IMR-90 (cell line): Measurements from ENCODE around the gene CCNI. TPM values are rescaled to one million over a fixed set of nuclear protein-coding genes. Genes with fewer than 3 reads are reported as not detected.
A peak's percentile ranks its signal among the peaks of the same experiment; 100 is the strongest.

Experiments
- ATAC-seq: fragments of 200-7000 bp; cut with Tn5 transposase; 2 replicates; pipeline ENCODE4 v1.9.1; 2020; ENCODE audit warnings: low read depth, mild to moderate bottlenecking, moderate library complexity
- BruUV-seq: library from RNA; stranded (reverse); fragments of 400-500 nt; replicated peaks from 2 replicates; lab custom pipeline; 2021; lab: Mats Ljungman, UMichigan
- CTCF ChIA-PET: fragments of 300-600 bp; formaldehyde crosslinking; extraction: SDS; loops from one replicate; lab custom pipeline; 2021; ENCODE audit warnings: antibody characterized with exemption; lab: Yijun Ruan, JAX
- POLR2A ChIA-PET: fragments of 300-600 bp; sonication (Branson Sonifier 250); formaldehyde crosslinking; loops from one replicate; lab custom pipeline; 2022; ENCODE audit warnings: antibody characterized with exemption; ENCODE audit not compliant: unreplicated experiment; lab: Charles Lee
- DNase-seq: peaks from one replicate; pipeline ENCODE4 v3.0.0; 2013
- H2AFZ ChIP-seq: replicated peaks from 2 replicates; pipeline ENCODE3; 2013; ENCODE audit warnings: low read length, mild to moderate bottlenecking; ENCODE audit not compliant: poor library complexity
- H2AK5ac ChIP-seq: 2 replicates; pipeline ENCODE4 v1.6.1; 2013; ENCODE audit warnings: low read depth, low read length, inconsistent platforms
- H2AK9ac ChIP-seq: replicated peaks from 2 replicates; pipeline ENCODE3; 2013; ENCODE audit warnings: mild to moderate bottlenecking, low read depth, low read length, moderate library complexity; ENCODE audit not compliant: poor library complexity
- H2BK120ac ChIP-seq: 2 replicates; pipeline ENCODE4 v1.6.1; 2013; ENCODE audit warnings: low read depth, low read length, inconsistent platforms
- H2BK15ac ChIP-seq: 3 replicates; pipeline ENCODE4 v1.6.1; 2013; ENCODE audit warnings: low read depth, low read length, inconsistent platforms
- H2BK20ac ChIP-seq: 2 replicates; pipeline ENCODE4 v1.6.1; 2013; ENCODE audit warnings: low read depth, mild to moderate bottlenecking, inconsistent platforms, low read length, moderate library complexity
- H2BK5ac ChIP-seq: 2 replicates; pipeline ENCODE4 v1.6.1; 2013; ENCODE audit warnings: mild to moderate bottlenecking, low read depth, low read length, inconsistent platforms; ENCODE audit not compliant: poor library complexity, severe bottlenecking
- H3K14ac ChIP-seq: replicated peaks from 2 replicates; pipeline ENCODE4 v1.6.1; 2013; ENCODE audit warnings: low read depth, low read length, inconsistent platforms
- H3K18ac ChIP-seq: 2 replicates; pipeline ENCODE4 v1.6.1; 2013; ENCODE audit warnings: low read depth, low read length, control low read depth
- H3K23ac ChIP-seq: 2 replicates; pipeline ENCODE4 v1.6.1; 2013; ENCODE audit warnings: low read depth, low read length, inconsistent platforms
- H3K27ac ChIP-seq: 2 replicates; pipeline ENCODE4 v1.5.1; 2013; ENCODE audit warnings: mild to moderate bottlenecking, control low read depth, low read length; ENCODE audit not compliant: insufficient read depth
- H3K27me3 ChIP-seq: 2 replicates; pipeline ENCODE4 v1.6.1; 2013; ENCODE audit warnings: low read length; ENCODE audit not compliant: control insufficient read depth, insufficient read depth
- H3K36me3 ChIP-seq: 2 replicates; pipeline ENCODE4 v1.6.1; 2013; ENCODE audit warnings: low read length, mixed read lengths; ENCODE audit not compliant: control insufficient read depth, insufficient read depth
- H3K4ac ChIP-seq: 2 replicates; pipeline ENCODE4 v1.6.1; 2013; ENCODE audit warnings: low read depth, low read length, inconsistent platforms
- H3K4me1 ChIP-seq: 2 replicates; pipeline ENCODE4 v1.6.1; 2013; ENCODE audit warnings: low read length, mixed read lengths; ENCODE audit not compliant: control insufficient read depth, insufficient read depth
- H3K4me2 ChIP-seq: 2 replicates; pipeline ENCODE4 v1.6.1; 2013; ENCODE audit warnings: low read depth, mild to moderate bottlenecking, control low read depth, low read length, moderate library complexity
- H3K4me3 ChIP-seq: 2 replicates; pipeline ENCODE4 v1.5.1; 2013; ENCODE audit warnings: low read depth, mild to moderate bottlenecking, control low read depth, low read length, moderate library complexity; ENCODE audit not compliant: insufficient read depth
- H3K56ac ChIP-seq: 2 replicates; pipeline ENCODE4 v1.6.1; 2013; ENCODE audit warnings: low read length, inconsistent platforms; ENCODE audit not compliant: insufficient read depth; ENCODE audit errors: extremely low read depth
- H3K79me1 ChIP-seq, 2 experiments: 2 replicates each; pipeline ENCODE4 v1.6.1; 2013; ENCODE audit warnings: low read length in 2 of 2, inconsistent platforms in 1 of 2, low read depth in 1 of 2
- H3K9ac ChIP-seq: 2 replicates; pipeline ENCODE4 v1.6.1; 2013; ENCODE audit warnings: low read depth, low read length, control low read depth
- H3K9me1 ChIP-seq: 2 replicates; pipeline ENCODE4 v1.6.1; 2013; ENCODE audit warnings: low read length, inconsistent platforms; ENCODE audit not compliant: insufficient read depth
- H3K9me3 ChIP-seq: 2 replicates; pipeline ENCODE4 v1.6.1; 2013; ENCODE audit warnings: low read length; ENCODE audit not compliant: control insufficient read depth, insufficient read depth
- H4K20me1 ChIP-seq: 2 replicates; pipeline ENCODE4 v1.6.1; 2013; ENCODE audit warnings: low read length, inconsistent platforms; ENCODE audit not compliant: insufficient read depth
- H4K5ac ChIP-seq: 2 replicates; pipeline ENCODE4 v1.6.1; 2013; ENCODE audit warnings: mild to moderate bottlenecking, low read depth, low read length, control low read depth
- H4K8ac ChIP-seq, 2 experiments: 2 replicates each; pipeline ENCODE4 v1.6.1; 2013; ENCODE audit warnings: low read depth in 2 of 2, low read length in 2 of 2, control low read depth in 1 of 2, inconsistent platforms in 1 of 2
- H4K91ac ChIP-seq: 2 replicates; pipeline ENCODE4 v1.6.1; 2013; ENCODE audit warnings: low read depth, low read length, inconsistent platforms; ENCODE audit not compliant: insufficient read depth
- BHLHE40 ChIP-seq: fragments of 150-350 bp; IDR thresholded peaks from 2 replicates; pipeline ENCODE4 v1.6.1; 2016; ENCODE audit warnings: mild to moderate bottlenecking, low read depth, low read length
- CEBPB ChIP-seq: IDR thresholded peaks from 2 replicates; pipeline ENCODE4 v1.6.1; 2012; ENCODE audit warnings: low read depth, low read length, improper control_type of control experiment
- FOS ChIP-seq: fragments of 150-350 bp; IDR thresholded peaks from 2 replicates; pipeline ENCODE4 v1.6.1; 2016; ENCODE audit warnings: low read depth, low read length
- MAFK ChIP-seq: IDR thresholded peaks from 2 replicates; pipeline ENCODE4 v1.6.1; 2012; ENCODE audit warnings: low read depth, low read length, improper control_type of control experiment
- MAZ ChIP-seq: IDR thresholded peaks from 2 replicates; pipeline ENCODE4 v1.6.1; 2012; ENCODE audit warnings: low read depth, mild to moderate bottlenecking, low read length, improper control_type of control experiment, moderate library complexity, borderline replicate concordance
- MXI1 ChIP-seq: IDR thresholded peaks from 2 replicates; pipeline ENCODE4 v1.6.1; 2012; ENCODE audit warnings: low read depth, mild to moderate bottlenecking, low read length, moderate library complexity, borderline replicate concordance
- NFE2L2 ChIP-seq: fragments of 150-350 bp; IDR thresholded peaks from 2 replicates; pipeline ENCODE4 v1.6.1; 2016; ENCODE audit warnings: low read depth, mild to moderate bottlenecking, low read length
- POLR2A ChIP-seq: IDR thresholded peaks from 2 replicates; pipeline ENCODE4 v1.6.1; 2012; ENCODE audit warnings: mild to moderate bottlenecking, low read depth, low read length
- RAD21 ChIP-seq: IDR thresholded peaks from 2 replicates; pipeline ENCODE4 v1.6.1; 2012; ENCODE audit warnings: low read length, improper control_type of control experiment
- RCOR1 ChIP-seq: IDR thresholded peaks from 2 replicates; pipeline ENCODE4 v1.6.1; 2012; ENCODE audit warnings: mild to moderate bottlenecking, low read length, improper control_type of control experiment; ENCODE audit not compliant: insufficient replicate concordance
- RFX5 ChIP-seq: IDR thresholded peaks from 2 replicates; pipeline ENCODE4 v1.8.0; 2012; ENCODE audit warnings: low read depth, mild to moderate bottlenecking, low read length, moderate library complexity
- SMC3 ChIP-seq: fragments of 150-350 bp; IDR thresholded peaks from 2 replicates; pipeline ENCODE4 v1.6.1; 2016; ENCODE audit warnings: low read depth, mild to moderate bottlenecking, antibody characterized with exemption, low read length, moderate library complexity
- USF2 ChIP-seq: fragments of 150-350 bp; IDR thresholded peaks from 2 replicates; pipeline ENCODE4 v1.6.1; 2017; ENCODE audit warnings: mild to moderate bottlenecking, antibody characterized with exemption, low read length, low read depth
- dilution Hi-C: fragments of 300-500 bp; cut with HindIII; formaldehyde crosslinking; loops from one replicate; pipeline ENCODE4 v1.14.3; 2018; ENCODE audit warnings: low sequenced_read_pairs; ENCODE audit not compliant: unreplicated experiment
- in situ Hi-C: fragments of 300-500 bp; cut with MboI; formaldehyde crosslinking; loops from 3 replicates; pipeline ENCODE4 v1.14.3; 2019; ENCODE audit warnings: low sequenced_read_pairs, inconsistent platforms, mixed read lengths
- intact Hi-C: fragments of 100-400 bp; cut with micrococcal nuclease; formaldehyde crosslinking; loops from 2 replicates; pipeline ENCODE4 v1.10.0; 2022
- polyA plus RNA-seq, 3 experiments: library from polyadenylated mRNA; depleted of rRNA; stranded (reverse); fragments of >200 nt; gene quantifications; 2 replicates each; pipeline ENCODE4 v1.2.3, GENCODE V29; 2012; ENCODE audit warnings: low replicate concordance in 1 of 3
- total RNA-seq: library from RNA; depleted of rRNA; stranded (reverse); fragments of >200 nt; gene quantifications from 2 replicates; pipeline ENCODE4 v1.2.3, GENCODE V29; 2012
- TF ChIP-seq, protein P1 (sequence below): conservative IDR thresholded peaks from 2 replicates; pipeline ENCODE4 v1.5.1; 2012; ENCODE audit warnings: mild to moderate bottlenecking, low read depth, low read length, improper control_type of control experiment
- TF ChIP-seq, protein P2 (sequence below): fragments of 150-350 bp; IDR thresholded peaks from 2 replicates; pipeline ENCODE4 v1.6.1; 2016; ENCODE audit warnings: low read depth, mild to moderate bottlenecking, low read length, moderate library complexity, borderline replicate concordance

CCNI gene
- total and polyA plus RNA-seq, 2 of the 4 experiments (the other 2 are of a cell fraction): 70.1 to 100 TPM

- BruUV-seq: no TSS peak
- Histone ChIP-seq H4K20me1 (peaks cover 23% of the 10 kb centered on the region), H3K4me2 (no peak overlapping the region), H2BK15ac (peak overlapping the region; percentile 88), H3K9ac (peak overlapping the region; percentile 37), H4K91ac (peak overlapping the region; percentile 51), H3K56ac (peak overlapping the region; percentile 30; the same call in 1 of the 2 replicates), H2AK5ac (peak overlapping the region; percentile 96), H3K18ac (peak overlapping the region; percentile 38), H4K8ac (peak overlapping the region; percentile 26 to 74; a peak in 2 of 4 replicates), H2AFZ (no peak overlapping the region), H2BK20ac (peak overlapping the region; percentile 61; the same call in 1 of the 2 replicates), H2BK5ac (peak overlapping the region; percentile 80), H3K36me3 (peaks cover 36% of the 10 kb centered on the region), H2BK120ac (peak overlapping the region; percentile 90), H3K9me3 (no peaks in the 10 kb centered on the region), H3K27ac (peak overlapping the region; percentile 79; the same call in 1 of the 2 replicates), H3K27me3 (no peaks in the 10 kb centered on the region), H3K14ac (peak overlapping the region; percentile 72; the same call in 1 of the 2 replicates), H3K4me3 (no peak overlapping the region), H3K9me1 (peaks cover 22% of the 10 kb centered on the region), H3K79me1 (peaks cover 34 to 74% of the 10 kb centered on the region in 2 experiments), H2AK9ac (no peak overlapping the region), H3K4me1 (peaks cover 30% of the 10 kb centered on the region), H3K4ac (peak overlapping the region; percentile 79), H3K23ac (peak overlapping the region; percentile 75), H4K5ac (peak overlapping the region; percentile 44)
- POLR2A ChIA-PET: interaction anchor here (0.6 to 0.7 kb wide), 2 partner anchors 25 to 60 kb away, joined by 3 read pairs; partner anchors contain the start of gene SEPTIN11
- in situ Hi-C loops: no loop called here
- ATAC-seq (no peak), DNase-seq (no peak)
- intact Hi-C loops: no loop called here
- dilution Hi-C loops: no loop called here
- CTCF ChIA-PET: interaction anchor here (1.1 kb wide), 1 partner anchor 23 kb away, joined by 3 read pairs; no protein-coding TSS in a partner anchor
- TF ChIP-seq MXI1 (no peak), RFX5 (no peak), RAD21 (no peak), MAFK (no peak), FOS (no peak), USF2 (no peak), POLR2A (no peak), SMC3 (no peak), CEBPB (no peak), RCOR1 (no peak), MAZ (no peak), NFE2L2 (no peak), BHLHE40 (no peak)
- TF ChIP-seq, protein P1, sequence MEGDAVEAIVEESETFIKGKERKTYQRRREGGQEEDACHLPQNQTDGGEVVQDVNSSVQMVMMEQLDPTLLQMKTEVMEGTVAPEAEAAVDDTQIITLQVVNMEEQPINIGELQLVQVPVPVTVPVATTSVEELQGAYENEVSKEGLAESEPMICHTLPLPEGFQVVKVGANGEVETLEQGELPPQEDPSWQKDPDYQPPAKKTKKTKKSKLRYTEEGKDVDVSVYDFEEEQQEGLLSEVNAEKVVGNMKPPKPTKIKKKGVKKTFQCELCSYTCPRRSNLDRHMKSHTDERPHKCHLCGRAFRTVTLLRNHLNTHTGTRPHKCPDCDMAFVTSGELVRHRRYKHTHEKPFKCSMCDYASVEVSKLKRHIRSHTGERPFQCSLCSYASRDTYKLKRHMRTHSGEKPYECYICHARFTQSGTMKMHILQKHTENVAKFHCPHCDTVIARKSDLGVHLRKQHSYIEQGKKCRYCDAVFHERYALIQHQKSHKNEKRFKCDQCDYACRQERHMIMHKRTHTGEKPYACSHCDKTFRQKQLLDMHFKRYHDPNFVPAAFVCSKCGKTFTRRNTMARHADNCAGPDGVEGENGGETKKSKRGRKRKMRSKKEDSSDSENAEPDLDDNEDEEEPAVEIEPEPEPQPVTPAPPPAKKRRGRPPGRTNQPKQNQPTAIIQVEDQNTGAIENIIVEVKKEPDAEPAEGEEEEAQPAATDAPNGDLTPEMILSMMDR: no peak
- TF ChIP-seq, protein P2, sequence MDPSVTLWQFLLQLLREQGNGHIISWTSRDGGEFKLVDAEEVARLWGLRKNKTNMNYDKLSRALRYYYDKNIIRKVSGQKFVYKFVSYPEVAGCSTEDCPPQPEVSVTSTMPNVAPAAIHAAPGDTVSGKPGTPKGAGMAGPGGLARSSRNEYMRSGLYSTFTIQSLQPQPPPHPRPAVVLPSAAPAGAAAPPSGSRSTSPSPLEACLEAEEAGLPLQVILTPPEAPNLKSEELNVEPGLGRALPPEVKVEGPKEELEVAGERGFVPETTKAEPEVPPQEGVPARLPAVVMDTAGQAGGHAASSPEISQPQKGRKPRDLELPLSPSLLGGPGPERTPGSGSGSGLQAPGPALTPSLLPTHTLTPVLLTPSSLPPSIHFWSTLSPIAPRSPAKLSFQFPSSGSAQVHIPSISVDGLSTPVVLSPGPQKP: no peak
These were observed 66.2 kb downstream of the CCNI start for GRCh38 chr4:77009511-77010115.
